ENCODE results near the gene IER3. TPM values are rescaled to one million over a fixed set of nuclear protein-coding genes. Genes with fewer than 3 reads are reported as not detected.
A peak's percentile ranks its signal among the peaks of the same experiment; 100 is the strongest.

Gene IER3
- total and polyA plus RNA-seq, 2 of the 13 experiments (the other 11 are each of a cell fraction or from before 2014, with no cell fraction given): 51.1 to 131 TPM

- TF ChIP-seq, protein P1, sequence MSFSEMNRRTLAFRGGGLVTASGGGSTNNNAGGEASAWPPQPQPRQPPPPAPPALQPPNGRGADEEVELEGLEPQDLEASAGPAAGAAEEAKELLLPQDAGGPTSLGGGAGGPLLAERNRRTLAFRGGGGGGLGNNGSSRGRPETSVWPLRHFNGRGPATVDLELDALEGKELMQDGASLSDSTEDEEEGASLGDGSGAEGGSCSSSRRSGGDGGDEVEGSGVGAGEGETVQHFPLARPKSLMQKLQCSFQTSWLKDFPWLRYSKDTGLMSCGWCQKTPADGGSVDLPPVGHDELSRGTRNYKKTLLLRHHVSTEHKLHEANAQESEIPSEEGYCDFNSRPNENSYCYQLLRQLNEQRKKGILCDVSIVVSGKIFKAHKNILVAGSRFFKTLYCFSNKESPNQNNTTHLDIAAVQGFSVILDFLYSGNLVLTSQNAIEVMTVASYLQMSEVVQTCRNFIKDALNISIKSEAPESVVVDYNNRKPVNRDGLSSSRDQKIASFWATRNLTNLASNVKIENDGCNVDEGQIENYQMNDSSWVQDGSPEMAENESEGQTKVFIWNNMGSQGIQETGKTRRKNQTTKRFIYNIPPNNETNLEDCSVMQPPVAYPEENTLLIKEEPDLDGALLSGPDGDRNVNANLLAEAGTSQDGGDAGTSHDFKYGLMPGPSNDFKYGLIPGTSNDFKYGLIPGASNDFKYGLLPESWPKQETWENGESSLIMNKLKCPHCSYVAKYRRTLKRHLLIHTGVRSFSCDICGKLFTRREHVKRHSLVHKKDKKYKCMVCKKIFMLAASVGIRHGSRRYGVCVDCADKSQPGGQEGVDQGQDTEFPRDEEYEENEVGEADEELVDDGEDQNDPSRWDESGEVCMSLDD (CRISPR knock-in tag; IDR thresholded peaks at IDR 0.05; ENCODE audit: borderline replicate concordance): no peak; the same call in 1 of the 2 replicates
- TF ChIP-seq ZNF317 (CRISPR knock-in tag; IDR thresholded peaks at IDR 0.05): 0 out of 2 replicates have a peak, but pooled peaks have one; percentile 33
- TF ChIP-seq ZNF839 (CRISPR knock-in tag; IDR thresholded peaks at IDR 0.05; ENCODE audit: borderline replicate concordance): peak; percentile 37; the same call in 1 of the 2 replicates
- TF ChIP-seq ZNF292 (CRISPR knock-in tag; IDR thresholded peaks at IDR 0.05; ENCODE audit: borderline replicate concordance, low read depth): peak; percentile 76
Observed at GRCh38 chr6:30748851-30749540, 4.6 kb upstream of the IER3 start (continued).

DNA sequence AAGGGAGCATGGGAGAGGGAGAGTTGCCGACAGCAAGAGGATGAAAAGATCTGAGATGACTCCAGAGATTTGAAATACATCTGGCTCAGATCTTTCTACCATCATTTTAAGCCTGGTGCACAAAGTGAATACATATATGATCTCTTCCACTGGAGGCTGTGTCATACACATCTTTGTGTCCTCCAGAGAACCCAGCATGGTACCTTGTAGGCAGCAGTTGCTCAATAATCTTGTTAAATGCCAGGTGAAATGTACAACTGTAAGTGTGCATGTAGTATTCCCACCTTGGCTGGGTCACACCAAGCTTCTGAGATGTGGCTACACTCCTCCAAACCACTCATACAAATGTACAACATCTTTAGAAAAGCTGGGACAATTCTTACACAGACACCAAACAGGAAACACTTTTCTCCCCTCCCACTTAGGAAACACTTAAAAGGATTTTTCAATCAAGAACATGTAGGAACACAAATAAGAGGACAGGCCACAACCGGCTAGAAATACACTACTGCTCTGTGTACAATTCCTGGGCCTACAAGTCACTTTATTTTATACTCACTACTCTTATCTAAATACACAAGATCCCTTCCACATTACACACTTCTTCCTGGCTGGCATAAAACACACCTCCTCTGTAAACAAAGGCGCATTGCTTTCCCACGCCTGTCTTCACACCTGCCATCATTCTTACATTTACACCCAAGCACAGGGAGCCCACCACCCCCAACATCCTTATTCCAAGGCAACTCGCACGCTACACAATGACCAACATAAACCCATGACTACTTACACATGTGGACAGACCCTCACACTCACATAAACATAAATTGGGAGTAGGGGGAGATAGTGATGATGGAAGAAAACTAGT lies 3.8 kb upstream of the IER3 start:
- ChIA-PET CTCF (ENCODE audit: low intra/inter-chr PET ratio, low total read pairs) (no interaction called here), POLR2A (interaction anchor here (0.9 to 16.9 kb wide), 17 partner anchors 9 to 166 kb away, joined by 3 to 414 read pairs (median 6); partner anchors contain the start of genes MDC1 and VARS2)
- Histone ChIP-seq H3K4me2 (ENCODE audit: low read depth, low read length) (peak overlapping the region; percentile 92), H3K9me3 (ENCODE audit: low read length) (no peaks in the 10 kb centered on the region), H3K4me1 (ENCODE audit: insufficient read depth, low read length) (peaks cover 85% of the 10 kb centered on the region), H3K27ac (ENCODE audit: extremely low read length, insufficient read depth, low read length) (peak overlapping the region; percentile 76), H3K9ac (ENCODE audit: insufficient read depth, low read depth, low read length) (peak overlapping the region; percentile 66), H3K36me3 (replicated peaks in 1 of 2; ENCODE audit: control insufficient read depth in 1 of 2, insufficient read depth in 2 of 2, low read length in 2 of 2) (no peaks in the 10 kb centered on the region; a peak in 1 of 5 replicates), H3K27me3 (ENCODE audit: control insufficient read depth in 1 of 2, insufficient read depth in 2 of 2, low read length in 2 of 2) (no peaks in the 10 kb centered on the region; a peak in 1 of 5 replicates), H4K20me1 (ENCODE audit: insufficient read depth, low read length) (peaks cover 12% of the 10 kb centered on the region), H3K79me2 (ENCODE audit: insufficient read depth, low read length) (peaks cover 14% of the 10 kb centered on the region), H3K4me3 (replicated peaks in 1 of 3; ENCODE audit: insufficient read depth in 1 of 3, low read depth in 2 of 3, low read length in 3 of 3) (peak overlapping the region; percentile 22 to 62 (median 36)), H2AFZ (ENCODE audit: low read length) (no peak overlapping the region)
- WGBS (ENCODE audit: low lambda C conversion rate): 67% methylated on average over 6 of the region's 6 CpGs
- ATAC-seq (no peak), FAIRE-seq (no peak), DNase-seq (ENCODE audit: low spot score) (no peak)
- in situ Hi-C loops (cut with HindIII; ENCODE audit: extremely low pct_ligation_motif_present, low pct_unique_long_range_greater_than_20kb): no loop called here
- intact Hi-C loops (cut with micrococcal nuclease; ENCODE audit: unreplicated experiment): no loop called here
- no TSS peak for BruUV-seq (replicated peaks)
- TF ChIP-seq ZFP1 (CRISPR knock-in tag; IDR thresholded peaks at IDR 0.05): 0 out of 2 replicates have a peak, but pooled peaks have one; percentile 36
- TF ChIP-seq, protein P2, sequence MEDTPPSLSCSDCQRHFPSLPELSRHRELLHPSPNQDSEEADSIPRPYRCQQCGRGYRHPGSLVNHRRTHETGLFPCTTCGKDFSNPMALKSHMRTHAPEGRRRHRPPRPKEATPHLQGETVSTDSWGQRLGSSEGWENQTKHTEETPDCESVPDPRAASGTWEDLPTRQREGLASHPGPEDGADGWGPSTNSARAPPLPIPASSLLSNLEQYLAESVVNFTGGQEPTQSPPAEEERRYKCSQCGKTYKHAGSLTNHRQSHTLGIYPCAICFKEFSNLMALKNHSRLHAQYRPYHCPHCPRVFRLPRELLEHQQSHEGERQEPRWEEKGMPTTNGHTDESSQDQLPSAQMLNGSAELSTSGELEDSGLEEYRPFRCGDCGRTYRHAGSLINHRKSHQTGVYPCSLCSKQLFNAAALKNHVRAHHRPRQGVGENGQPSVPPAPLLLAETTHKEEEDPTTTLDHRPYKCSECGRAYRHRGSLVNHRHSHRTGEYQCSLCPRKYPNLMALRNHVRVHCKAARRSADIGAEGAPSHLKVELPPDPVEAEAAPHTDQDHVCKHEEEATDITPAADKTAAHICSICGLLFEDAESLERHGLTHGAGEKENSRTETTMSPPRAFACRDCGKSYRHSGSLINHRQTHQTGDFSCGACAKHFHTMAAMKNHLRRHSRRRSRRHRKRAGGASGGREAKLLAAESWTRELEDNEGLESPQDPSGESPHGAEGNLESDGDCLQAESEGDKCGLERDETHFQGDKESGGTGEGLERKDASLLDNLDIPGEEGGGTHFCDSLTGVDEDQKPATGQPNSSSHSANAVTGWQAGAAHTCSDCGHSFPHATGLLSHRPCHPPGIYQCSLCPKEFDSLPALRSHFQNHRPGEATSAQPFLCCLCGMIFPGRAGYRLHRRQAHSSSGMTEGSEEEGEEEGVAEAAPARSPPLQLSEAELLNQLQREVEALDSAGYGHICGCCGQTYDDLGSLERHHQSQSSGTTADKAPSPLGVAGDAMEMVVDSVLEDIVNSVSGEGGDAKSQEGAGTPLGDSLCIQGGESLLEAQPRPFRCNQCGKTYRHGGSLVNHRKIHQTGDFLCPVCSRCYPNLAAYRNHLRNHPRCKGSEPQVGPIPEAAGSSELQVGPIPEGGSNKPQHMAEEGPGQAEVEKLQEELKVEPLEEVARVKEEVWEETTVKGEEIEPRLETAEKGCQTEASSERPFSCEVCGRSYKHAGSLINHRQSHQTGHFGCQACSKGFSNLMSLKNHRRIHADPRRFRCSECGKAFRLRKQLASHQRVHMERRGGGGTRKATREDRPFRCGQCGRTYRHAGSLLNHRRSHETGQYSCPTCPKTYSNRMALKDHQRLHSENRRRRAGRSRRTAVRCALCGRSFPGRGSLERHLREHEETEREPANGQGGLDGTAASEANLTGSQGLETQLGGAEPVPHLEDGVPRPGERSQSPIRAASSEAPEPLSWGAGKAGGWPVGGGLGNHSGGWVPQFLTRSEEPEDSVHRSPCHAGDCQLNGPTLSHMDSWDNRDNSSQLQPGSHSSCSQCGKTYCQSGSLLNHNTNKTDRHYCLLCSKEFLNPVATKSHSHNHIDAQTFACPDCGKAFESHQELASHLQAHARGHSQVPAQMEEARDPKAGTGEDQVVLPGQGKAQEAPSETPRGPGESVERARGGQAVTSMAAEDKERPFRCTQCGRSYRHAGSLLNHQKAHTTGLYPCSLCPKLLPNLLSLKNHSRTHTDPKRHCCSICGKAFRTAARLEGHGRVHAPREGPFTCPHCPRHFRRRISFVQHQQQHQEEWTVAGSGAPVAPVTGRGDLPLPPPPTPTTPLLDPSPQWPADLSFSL (CRISPR knock-in tag; IDR thresholded peaks at IDR 0.05): 0 out of 2 replicates have a peak, but pooled peaks have one; percentile 39
- no peak for TF ChIP-seq NFYC (CRISPR knock-in tag; IDR thresholded peaks at IDR 0.05)
- no peak for TF ChIP-seq GMEB2 (CRISPR knock-in tag; IDR thresholded peaks at IDR 0.05; ENCODE audit: low read depth)
